ENCODE data around the gene AQP12A. TPM values are rescaled to one million over a fixed set of nuclear protein-coding genes. Genes with fewer than 3 reads are reported as not detected.

Gene AQP12A
- total RNA-seq, 4 donors from 2014 or later = not detected

DNA sequence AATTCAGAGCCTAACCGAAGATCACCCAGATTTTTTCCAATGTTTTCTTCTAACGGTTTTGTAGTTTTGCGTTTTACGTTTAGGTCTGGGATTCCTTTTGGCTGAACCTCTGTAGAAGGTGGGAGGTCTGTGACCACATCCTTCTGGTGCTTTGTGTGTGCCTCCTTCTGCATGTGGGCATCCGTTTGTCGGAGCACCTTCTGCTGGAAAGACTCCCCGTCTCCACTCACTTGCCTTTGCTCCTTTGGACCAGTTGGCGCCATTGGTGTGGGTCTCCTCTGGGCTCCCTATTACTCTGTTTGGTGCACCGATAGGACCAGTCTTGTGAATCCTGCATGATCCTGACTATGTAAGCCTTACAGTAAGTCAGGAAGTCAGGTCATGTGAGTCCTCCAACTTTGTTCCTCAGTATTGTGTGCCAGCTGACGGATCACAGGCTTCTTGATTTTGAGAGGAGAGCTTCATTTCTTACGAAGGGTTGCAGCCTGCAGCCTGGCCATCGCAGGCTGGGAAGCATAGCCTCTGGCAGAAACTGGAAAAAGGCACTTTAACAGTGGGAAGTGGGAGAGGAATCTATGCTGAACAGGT lies 13.6 kb downstream of the AQP12A start:
- TF ChIP-seq, protein P1, sequence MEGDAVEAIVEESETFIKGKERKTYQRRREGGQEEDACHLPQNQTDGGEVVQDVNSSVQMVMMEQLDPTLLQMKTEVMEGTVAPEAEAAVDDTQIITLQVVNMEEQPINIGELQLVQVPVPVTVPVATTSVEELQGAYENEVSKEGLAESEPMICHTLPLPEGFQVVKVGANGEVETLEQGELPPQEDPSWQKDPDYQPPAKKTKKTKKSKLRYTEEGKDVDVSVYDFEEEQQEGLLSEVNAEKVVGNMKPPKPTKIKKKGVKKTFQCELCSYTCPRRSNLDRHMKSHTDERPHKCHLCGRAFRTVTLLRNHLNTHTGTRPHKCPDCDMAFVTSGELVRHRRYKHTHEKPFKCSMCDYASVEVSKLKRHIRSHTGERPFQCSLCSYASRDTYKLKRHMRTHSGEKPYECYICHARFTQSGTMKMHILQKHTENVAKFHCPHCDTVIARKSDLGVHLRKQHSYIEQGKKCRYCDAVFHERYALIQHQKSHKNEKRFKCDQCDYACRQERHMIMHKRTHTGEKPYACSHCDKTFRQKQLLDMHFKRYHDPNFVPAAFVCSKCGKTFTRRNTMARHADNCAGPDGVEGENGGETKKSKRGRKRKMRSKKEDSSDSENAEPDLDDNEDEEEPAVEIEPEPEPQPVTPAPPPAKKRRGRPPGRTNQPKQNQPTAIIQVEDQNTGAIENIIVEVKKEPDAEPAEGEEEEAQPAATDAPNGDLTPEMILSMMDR (IDR thresholded peaks at IDR 0.05) = no peak
- TF ChIP-seq POLR2AphosphoS5 (IDR thresholded peaks at IDR 0.05) (no peak), POLR2A (IDR thresholded peaks at IDR 0.05; ENCODE audit: low read depth) (no peak), EP300 (IDR thresholded peaks at IDR 0.05) (no peak)
- Histone ChIP-seq H3K4me1 (no peaks in the 10 kb centered on the region), H3K4me3 (no peak overlapping the region), H3K27ac (replicated peaks in 1 of 4) (no peak overlapping the region), H3K27me3 (peaks cover 0 to 65% (median 2%) of the 10 kb centered on the region in 4 donors), H3K9me3 (no peaks in the 10 kb centered on the region), H3K36me3 (no peaks in the 10 kb centered on the region)
- 64% methylated on average over 12 of the region's 12 CpGs for WGBS
- DNase-seq (ENCODE audit: extremely low spot score) = no peak
- intact Hi-C loops (cut with DNase I) = loop anchor here (10.0 kb wide), 1 partner anchor 190 kb away; no protein-coding TSS in a partner anchor

DNA sequence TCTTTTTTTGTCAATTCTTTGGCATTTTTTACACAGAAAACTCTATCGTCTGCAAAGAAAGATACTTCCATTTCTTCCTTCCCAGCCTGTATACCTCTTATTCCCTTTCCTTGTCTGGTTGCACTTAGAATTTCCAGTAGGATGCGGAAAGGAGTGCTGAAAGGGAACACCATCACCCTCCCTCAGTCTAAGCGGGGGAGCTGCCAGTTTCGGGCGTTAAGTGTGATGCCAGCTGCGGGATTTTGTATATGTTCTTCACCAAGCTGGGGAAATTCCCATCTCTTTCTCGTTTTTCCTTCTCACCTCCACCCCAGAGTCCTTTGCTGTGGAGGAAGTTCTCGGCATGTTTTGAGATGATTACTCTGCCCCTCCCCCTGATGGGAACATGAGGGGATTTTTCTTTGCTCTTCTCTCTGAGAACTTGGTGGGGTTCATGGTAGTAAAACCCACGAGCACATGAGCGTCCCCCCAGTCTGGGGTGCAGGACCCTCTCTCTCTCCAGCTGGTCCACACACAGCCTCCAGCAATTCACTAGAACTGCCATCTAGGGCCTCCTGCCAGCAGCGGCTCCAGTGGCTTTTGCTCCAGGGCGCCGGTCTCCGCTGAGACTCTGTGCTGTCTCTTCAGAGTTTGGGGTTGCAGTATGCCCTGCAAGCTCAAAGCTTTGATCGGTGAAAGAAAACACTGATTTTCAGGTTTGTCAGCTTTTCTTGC lies 15.5 kb downstream of the AQP12A start:
- DNase-seq (ENCODE audit: extremely low spot score) = no peak
- peaks cover 0 to 64% (median 2%) of the 10 kb centered on the region in 4 donors for H3K27me3 ChIP-seq
- intact Hi-C loops (cut with DNase I) = loop anchor here (10.0 kb wide), 1 partner anchor 192 kb away; no protein-coding TSS in a partner anchor

DNA sequence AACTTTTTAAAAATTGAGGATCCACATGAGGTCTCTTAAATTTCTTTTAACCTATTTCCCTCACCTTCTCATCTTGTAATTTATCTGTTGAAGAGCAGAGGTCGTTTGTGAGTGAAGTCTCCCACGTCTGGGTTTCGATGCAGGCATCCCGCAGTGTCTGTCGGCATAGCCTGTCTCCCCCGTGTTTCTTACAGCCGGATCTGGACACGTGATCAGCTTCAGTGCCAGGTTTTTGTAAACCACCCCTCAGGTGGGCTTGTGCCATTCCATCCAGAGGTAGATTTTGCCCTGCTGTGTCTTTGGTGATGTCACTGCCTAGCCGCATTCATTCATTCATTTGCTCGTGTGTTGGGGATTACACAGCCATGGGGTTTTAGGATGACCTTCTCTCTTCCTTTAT lies 16.2 kb downstream of the AQP12A start:
- H3K27ac ChIP-seq (replicated peaks in 1 of 4) = no peak overlapping the region
- 77% methylated on average over 10 of the region's 10 CpGs for WGBS
- no peak overlapping the region for H3K4me3 ChIP-seq
- intact Hi-C loops (cut with DNase I) = loop anchor here (10.0 kb wide), 1 partner anchor 193 kb away; no protein-coding TSS in a partner anchor
- no peaks in the 10 kb centered on the region for H3K36me3 ChIP-seq
- H3K27me3 ChIP-seq = peaks cover 0 to 58% (median 2%) of the 10 kb centered on the region in 4 donors
- no peaks in the 10 kb centered on the region for H3K9me3 ChIP-seq
- no peak for DNase-seq (ENCODE audit: extremely low spot score)
- H3K4me1 ChIP-seq = no peaks in the 10 kb centered on the region
- TF ChIP-seq EP300 (IDR thresholded peaks at IDR 0.05) (no peak), POLR2AphosphoS5 (IDR thresholded peaks at IDR 0.05) (no peak), POLR2A (IDR thresholded peaks at IDR 0.05; ENCODE audit: low read depth) (no peak)
- TF ChIP-seq, protein P1 (IDR thresholded peaks at IDR 0.05) = no peak

More for the DNA sequence above, 15.5 kb downstream of the AQP12A start:
- no peak for TF ChIP-seq EP300 (IDR thresholded peaks at IDR 0.05)
- TF ChIP-seq, protein P1 (IDR thresholded peaks at IDR 0.05) = no peak
- TF ChIP-seq POLR2AphosphoS5 (IDR thresholded peaks at IDR 0.05) = no peak
- no peak for TF ChIP-seq POLR2A (IDR thresholded peaks at IDR 0.05; ENCODE audit: low read depth)
- no peak overlapping the region for H3K4me3 ChIP-seq
- 72% methylated on average over 15 of the region's 15 CpGs for WGBS
- H3K4me1 ChIP-seq = no peaks in the 10 kb centered on the region
- H3K36me3 ChIP-seq = no peaks in the 10 kb centered on the region
- H3K27ac ChIP-seq (replicated peaks in 1 of 4) = no peak overlapping the region
- H3K9me3 ChIP-seq = no peaks in the 10 kb centered on the region

DNA sequence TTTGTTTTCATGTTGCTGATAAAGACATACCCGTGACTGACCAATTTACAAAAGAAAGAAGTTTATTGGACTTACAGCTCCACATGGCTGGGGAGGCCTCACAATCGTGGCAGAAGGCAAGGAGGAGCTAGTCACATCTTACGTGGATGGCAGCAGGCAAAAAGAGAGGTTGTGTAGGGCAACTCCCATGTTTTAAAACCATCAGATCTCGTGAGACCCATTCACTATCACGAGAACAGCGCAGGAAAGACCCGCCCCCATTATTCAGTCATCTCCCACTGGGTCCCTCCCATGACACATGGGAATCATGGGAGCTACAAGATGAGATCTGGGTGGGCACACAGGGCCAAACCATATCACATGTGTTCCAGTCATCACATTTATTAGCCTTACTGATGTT lies 16.8 kb downstream of the AQP12A start:
- no peak for DNase-seq (ENCODE audit: extremely low spot score)
- 77% methylated on average over 7 of the region's 7 CpGs for WGBS
- intact Hi-C loops (cut with DNase I) = loop anchor here (10.0 kb wide), 1 partner anchor 194 kb away; no protein-coding TSS in a partner anchor
- Histone ChIP-seq H3K4me3 (no peak overlapping the region), H3K9me3 (no peaks in the 10 kb centered on the region), H3K27ac (replicated peaks in 1 of 4) (no peak overlapping the region), H3K27me3 (peaks cover 0 to 52% (median 2%) of the 10 kb centered on the region in 4 donors), H3K4me1 (no peaks in the 10 kb centered on the region), H3K36me3 (no peaks in the 10 kb centered on the region)
- TF ChIP-seq POLR2A (IDR thresholded peaks at IDR 0.05; ENCODE audit: low read depth) = no peak
- no peak for TF ChIP-seq POLR2AphosphoS5 (IDR thresholded peaks at IDR 0.05)
- no peak for TF ChIP-seq EP300 (IDR thresholded peaks at IDR 0.05)

DNA sequence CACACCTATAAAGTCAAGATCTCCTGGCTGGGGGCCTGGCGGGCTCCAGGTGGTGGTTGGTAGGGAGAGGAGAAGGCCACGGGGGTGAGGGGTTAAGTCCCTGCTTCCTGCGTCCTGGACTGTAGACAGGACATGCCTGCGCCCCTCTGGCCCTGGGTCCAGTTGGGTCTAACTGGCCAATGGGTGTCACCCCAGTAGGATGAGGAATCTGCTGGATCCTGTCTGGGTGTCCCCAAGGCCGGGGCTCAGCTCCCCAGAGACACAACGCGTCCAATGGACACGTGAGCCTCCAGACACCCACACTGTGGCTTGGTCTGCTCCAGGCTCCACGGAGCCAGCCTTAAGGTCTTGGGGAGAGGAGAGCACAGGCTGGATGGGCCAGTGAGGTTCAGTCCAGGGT lies 19.6 kb downstream of the AQP12A start:
- no peaks in the 10 kb centered on the region for H3K36me3 ChIP-seq
- no peak overlapping the region for H3K27ac ChIP-seq (replicated peaks in 1 of 4)
- H3K27me3 ChIP-seq = peaks cover 0 to 40% (median 0%) of the 10 kb centered on the region in 4 donors
- intact Hi-C loops (cut with DNase I) = no loop called here
- DNase-seq (ENCODE audit: extremely low spot score) = no peak
- no peak overlapping the region for H3K4me3 ChIP-seq
- TF ChIP-seq POLR2A (IDR thresholded peaks at IDR 0.05; ENCODE audit: low read depth) (no peak), EP300 (IDR thresholded peaks at IDR 0.05) (no peak), POLR2AphosphoS5 (IDR thresholded peaks at IDR 0.05) (no peak)
- TF ChIP-seq, protein P1 (IDR thresholded peaks at IDR 0.05) = no peak
- H3K9me3 ChIP-seq = no peaks in the 10 kb centered on the region
- 88% methylated on average over 5 of the region's 9 CpGs for WGBS
- no peaks in the 10 kb centered on the region for H3K4me1 ChIP-seq

Data from esophagus muscularis mucosa (tissue), 4 donors.